KOPT-K1 (cell line): ENCODE measurements around the gene UBE3B.

Source experiments
- H3K27ac ChIP-seq: fragments of 200-600 bp; sonication (generic); 2 replicates; pipeline ENCODE4 v1.5.1; 2016; ENCODE audit warnings: antibody characterized with exemption, mild to moderate bottlenecking, low read depth, low read length; ENCODE audit not compliant: poor library complexity, severe bottlenecking
- H3K36me3 ChIP-seq: fragments of 200-600 bp; sonication (generic); 2 replicates; pipeline ENCODE4 v1.5.1; 2017; ENCODE audit warnings: antibody characterized with exemption, mild to moderate bottlenecking, low read length, moderate library complexity; ENCODE audit not compliant: insufficient read depth
- H3K9me3 ChIP-seq: fragments of 200-600 bp; sonication (generic); 2 replicates; pipeline ENCODE4 v1.5.1; 2017; ENCODE audit warnings: antibody characterized with exemption, low read length, mild to moderate bottlenecking; ENCODE audit not compliant: insufficient read depth, poor library complexity, severe bottlenecking

UBE3B gene

DNA sequence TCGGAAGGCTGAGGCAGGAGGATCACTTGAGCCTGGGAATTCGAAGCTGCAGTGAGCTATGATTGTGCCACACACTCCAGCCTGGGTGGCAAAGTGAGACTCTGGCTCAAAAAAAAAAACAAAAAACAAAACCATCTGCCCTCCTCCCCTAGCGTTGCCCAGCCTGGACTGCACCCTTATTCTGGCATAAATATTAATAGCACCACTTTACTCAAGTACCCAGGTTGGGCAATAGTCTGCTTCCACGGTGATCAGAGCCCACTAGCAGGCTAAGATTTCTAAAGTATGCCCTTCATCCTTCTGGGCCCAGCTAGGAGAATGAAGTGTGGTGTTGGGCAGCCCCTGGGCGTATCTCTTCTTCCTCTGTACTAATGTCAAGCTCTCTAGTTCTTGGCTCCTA is 33.6 kb upstream of the UBE3B start:
- H3K36me3 ChIP-seq: peaks cover 35% of the 10 kb centered on the region
- no peaks in the 10 kb centered on the region for H3K9me3 ChIP-seq
- no peak overlapping the region for H3K27ac ChIP-seq

DNA sequence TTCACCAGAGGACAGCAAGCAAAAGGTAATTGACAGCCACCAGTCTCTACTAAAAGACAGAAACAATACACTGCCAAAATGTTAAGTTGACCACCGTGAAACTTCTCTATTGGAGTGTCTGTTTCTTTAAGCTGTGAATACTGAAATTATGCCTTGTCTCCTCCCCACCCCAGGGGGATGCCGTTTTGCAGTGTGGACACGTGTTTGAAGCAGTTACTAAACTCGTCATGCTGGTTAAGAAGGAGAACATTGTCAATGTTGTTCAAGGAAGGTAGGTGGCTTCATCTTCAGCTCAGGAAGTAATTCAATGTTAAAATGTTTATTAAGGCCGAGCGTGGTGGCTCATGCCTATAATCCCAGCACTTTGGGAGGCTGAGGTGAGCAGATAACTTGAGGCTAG is 33.2 kb upstream of the UBE3B start:
- Histone ChIP-seq H3K9me3 (no peaks in the 10 kb centered on the region), H3K36me3 (peaks cover 39% of the 10 kb centered on the region), H3K27ac (no peak overlapping the region)

DNA sequence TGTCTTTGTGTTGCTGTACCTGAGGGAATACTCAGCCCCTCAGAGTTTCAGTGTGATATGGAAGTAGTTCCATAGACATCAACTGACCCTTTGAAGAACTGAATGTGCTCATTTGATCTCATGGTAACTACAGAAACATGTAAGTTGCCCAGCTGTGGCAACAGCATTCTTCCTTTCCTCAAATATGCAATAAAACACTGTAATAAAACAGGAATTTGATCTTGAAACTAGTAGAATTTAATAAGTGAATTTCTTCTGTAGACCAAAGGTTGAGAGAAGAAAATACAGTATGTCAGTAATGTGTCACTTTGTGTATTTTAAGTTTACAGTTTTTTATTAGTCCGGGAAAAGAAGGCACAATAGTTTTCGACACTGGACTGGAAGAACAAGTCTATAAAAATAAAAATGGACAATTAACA is 32.2 kb upstream of the UBE3B start:
- Histone ChIP-seq H3K9me3 (no peaks in the 10 kb centered on the region), H3K27ac (no peak overlapping the region), H3K36me3 (peaks cover 47% of the 10 kb centered on the region)

DNA sequence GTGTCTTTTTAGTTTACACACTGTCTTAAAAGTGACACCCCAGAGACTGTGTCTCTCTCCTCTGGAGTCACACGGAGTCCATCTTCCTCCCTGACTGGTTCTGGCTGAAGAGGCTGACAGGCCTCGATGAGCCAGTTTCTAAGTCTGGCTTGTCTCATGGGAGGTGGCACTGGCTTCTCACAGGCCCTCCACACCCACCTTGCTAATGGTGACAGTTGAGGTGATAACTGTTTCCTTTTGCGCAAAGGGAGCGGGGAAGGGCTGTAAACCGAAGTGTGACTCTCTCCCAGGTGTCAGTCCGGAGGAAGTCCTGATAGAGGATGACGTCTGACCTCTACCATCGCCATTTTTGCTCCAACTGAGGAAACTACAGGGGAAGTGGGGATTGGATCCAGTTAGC is 30.6 kb upstream of the UBE3B start:
- Histone ChIP-seq H3K9me3 (no peaks in the 10 kb centered on the region), H3K27ac (no peak overlapping the region), H3K36me3 (peaks cover 64% of the 10 kb centered on the region)

DNA sequence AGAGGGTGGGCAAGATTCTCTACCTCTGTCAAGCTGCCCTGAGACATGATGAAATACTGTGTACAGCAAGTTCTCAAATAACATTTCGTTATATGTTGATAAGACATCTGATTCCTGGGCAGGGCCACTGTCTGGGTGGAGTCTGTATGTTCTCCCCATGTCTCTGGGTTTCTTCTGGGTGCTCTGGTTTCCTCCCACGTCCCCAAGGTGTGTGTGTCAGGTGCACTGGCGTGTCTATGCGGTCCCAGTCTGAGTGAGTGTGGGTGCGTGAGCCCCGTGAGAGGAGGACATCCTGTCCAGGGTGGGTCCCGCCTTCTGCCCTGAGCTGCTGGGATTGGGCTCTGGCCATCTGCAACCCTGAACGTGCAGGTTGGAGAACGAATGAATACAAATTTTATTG is 30.0 kb upstream of the UBE3B start:
- Histone ChIP-seq H3K9me3 (no peaks in the 10 kb centered on the region), H3K36me3 (peaks cover 70% of the 10 kb centered on the region), H3K27ac (no peak overlapping the region)

DNA sequence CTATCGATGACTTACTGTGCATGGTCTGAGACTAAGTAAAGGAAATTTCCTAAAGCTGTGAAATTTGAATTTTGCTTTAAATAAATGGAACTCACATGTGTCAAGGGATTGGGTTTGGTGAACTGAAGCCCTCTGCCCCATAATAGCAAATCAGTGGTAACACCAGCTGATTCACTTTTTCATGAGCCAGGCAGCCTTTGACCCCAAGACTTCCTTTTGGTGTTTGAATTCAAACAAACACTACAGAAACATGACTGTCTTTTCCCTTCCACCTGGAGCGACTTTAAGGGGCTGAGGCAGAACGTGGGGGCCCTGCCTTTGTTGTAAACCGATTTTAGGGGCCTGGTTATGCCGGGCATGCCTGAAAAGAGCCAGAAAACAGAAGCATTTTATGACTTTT is 29.2 kb upstream of the UBE3B start:
- Histone ChIP-seq H3K9me3 (no peaks in the 10 kb centered on the region), H3K27ac (no peak overlapping the region), H3K36me3 (peaks cover 78% of the 10 kb centered on the region)

DNA sequence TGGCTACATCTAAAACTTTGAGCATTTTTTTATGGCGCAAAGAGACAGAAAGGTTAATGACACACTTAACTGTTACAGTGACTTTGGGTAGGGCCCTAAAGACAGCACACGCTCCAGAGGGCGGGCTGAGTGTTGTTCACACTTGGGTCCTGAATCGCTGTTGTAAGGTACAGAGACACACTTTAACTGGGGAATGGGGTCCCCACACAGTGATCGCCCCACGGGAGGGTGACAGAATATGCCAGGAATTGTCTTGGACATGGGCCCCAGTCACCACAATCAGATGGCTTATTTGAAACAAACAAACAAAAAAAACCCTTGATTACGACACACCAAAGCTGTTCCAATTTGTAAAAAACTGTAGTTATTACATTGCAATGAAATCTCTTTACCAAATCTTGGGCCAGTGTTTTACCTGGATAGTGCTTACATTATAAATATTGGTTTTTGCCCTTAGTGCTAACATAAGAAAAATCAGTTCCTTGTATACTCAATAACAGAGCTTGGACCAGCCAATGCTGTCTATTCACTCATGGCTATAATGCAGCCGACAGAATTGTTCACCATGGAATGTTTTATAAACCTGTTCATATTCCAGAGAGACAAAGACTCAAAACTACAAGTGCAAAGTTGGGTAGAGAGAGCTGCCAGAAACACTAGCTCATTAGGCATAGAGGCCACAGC is 28.6 kb upstream of the UBE3B start:
- H3K27ac ChIP-seq: no peak overlapping the region
- peaks cover 84% of the 10 kb centered on the region for H3K36me3 ChIP-seq
- H3K9me3 ChIP-seq: no peaks in the 10 kb centered on the region

DNA sequence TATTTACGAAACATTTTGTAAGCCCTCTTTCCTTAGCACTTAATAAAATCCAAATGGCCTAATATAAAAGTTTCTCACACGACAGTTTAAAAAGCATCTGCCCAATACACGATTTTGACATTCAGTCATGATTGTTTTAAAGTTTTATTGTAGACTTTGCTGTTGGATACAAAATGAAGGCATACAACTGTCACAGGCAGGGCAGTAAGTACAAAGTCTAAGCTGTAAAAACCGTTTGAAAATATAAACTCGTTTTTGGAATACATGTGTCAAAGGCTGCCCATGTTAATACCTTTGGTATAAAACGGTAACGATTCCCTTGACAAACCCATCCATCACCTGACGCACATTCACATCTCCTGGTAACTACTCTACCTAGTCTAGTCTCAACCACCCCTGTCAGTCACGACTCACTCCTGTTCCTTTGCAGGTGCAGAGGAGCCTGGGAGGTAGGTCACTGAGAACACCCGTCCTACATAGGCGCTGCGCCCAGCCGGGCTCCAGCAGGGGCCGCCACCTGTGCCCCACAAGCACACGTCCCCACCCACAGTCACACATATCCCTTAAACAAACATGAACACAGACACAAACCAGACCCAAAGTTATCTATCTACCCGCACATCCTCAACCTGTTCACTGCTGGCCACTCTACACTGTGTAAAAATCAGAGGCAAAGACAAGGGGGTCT is 27.4 kb upstream of the UBE3B start:
- peaks cover 86% of the 10 kb centered on the region for H3K36me3 ChIP-seq
- no peaks in the 10 kb centered on the region for H3K9me3 ChIP-seq
- no peak overlapping the region for H3K27ac ChIP-seq

DNA sequence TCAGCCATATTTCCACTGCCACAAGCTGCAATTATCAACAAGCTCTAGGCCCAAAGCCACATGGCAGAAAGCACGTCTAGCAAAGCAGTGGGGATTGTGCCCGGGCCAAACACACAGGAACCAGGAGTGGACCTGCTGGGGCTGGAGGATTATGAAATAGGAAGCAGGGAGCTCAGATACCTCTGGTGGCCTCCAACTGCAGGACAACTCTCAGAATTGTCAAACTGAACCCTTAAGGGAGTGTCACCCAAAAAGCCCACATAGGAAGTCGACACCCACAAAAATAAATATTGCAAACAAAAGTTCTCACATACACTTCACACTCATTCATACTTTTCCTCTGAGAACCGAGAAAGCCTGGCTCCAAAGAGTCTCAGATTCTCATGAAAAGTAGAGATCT is 26.5 kb upstream of the UBE3B start:
- no peaks in the 10 kb centered on the region for H3K9me3 ChIP-seq
- no peak overlapping the region for H3K27ac ChIP-seq
- H3K36me3 ChIP-seq: peaks cover 92% of the 10 kb centered on the region

DNA sequence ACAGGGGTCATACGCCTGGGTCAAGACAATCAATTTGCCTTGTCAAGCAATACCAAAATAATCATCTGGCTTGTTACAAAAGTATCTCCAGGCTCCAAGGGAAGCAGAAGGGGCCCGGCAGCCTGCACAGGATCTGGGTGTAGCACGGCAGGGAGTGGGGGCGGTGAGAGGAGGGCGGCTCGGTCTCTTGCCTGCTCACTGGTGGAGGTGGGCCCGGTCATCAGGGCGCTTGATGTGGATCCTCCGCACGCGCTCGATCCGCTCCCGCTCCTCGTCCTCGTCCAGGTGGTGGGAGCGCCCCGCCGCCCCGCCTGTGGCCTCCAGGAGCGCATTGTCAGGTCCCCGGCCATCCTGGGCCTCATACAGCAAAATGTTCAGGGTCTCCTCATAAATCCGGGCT is 26.0 kb upstream of the UBE3B start:
- Histone ChIP-seq H3K9me3 (no peaks in the 10 kb centered on the region), H3K36me3 (peaks cover 96% of the 10 kb centered on the region), H3K27ac (no peak overlapping the region)

DNA sequence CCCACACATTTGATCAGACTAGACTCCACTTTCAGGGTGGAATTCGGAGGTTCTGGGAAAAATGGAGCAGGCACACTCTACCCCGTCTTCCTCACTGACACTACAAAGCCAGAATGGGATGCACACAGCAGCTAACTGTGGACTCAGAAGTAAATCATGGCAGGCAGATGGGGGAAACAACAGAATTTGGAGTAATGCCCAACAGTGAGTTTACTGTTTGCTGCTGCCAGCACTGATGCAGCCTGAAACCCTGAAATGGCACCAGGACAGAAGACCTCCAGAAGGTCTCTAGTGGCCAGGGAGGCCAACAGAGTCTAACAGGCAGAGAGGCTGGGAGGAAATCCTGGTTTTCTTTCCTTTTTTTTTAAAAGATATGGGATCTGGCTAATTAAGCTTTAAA is 24.9 kb upstream of the UBE3B start:
- Histone ChIP-seq H3K9me3 (no peaks in the 10 kb centered on the region), H3K27ac (no peak overlapping the region), H3K36me3 (peaks cover 98% of the 10 kb centered on the region)

DNA sequence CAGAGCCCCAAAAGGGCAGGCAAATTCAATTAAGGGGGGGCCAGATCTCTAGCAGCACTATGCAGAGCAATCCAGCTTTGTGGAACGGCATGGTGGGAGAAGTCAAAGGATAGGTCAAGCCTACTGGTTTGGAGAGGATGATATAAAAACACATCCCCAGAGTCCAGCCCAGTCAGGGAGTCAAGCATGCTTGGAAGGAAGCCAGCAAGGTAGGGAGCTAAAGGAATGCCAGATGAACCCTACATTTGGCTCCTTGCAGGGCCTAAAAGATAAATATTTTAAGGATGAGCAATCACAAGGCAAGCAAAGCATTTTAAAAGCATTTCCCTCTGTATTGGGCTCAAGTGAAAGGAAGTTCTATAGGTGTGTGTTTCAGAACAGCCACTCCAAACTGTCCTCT is 21.7 kb upstream of the UBE3B start:
- H3K9me3 ChIP-seq: no peaks in the 10 kb centered on the region
- H3K27ac ChIP-seq: no peak overlapping the region
- H3K36me3 ChIP-seq: peaks cover 100% of the 10 kb centered on the region

DNA sequence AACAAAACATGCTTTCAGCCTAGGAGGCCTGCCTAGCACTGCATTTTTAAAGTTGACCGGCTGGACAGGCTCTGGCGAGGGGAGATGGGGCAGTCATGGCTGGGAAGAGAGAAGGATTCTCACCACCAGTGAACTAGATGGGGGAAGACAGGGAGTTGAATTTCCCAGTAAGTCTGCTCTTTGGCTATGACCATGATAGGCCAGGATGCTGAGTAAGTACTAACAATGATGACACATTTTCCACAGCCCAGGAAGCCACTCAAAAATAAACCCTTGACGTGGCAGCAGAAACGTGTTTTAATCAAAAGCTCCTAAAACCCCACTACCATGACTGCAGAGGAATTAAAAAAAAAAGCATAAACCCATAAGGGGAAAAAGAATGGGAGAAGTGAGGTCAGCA is 19.3 kb upstream of the UBE3B start:
- Histone ChIP-seq H3K36me3 (peaks cover 78% of the 10 kb centered on the region), H3K9me3 (no peaks in the 10 kb centered on the region), H3K27ac (no peak overlapping the region)

DNA sequence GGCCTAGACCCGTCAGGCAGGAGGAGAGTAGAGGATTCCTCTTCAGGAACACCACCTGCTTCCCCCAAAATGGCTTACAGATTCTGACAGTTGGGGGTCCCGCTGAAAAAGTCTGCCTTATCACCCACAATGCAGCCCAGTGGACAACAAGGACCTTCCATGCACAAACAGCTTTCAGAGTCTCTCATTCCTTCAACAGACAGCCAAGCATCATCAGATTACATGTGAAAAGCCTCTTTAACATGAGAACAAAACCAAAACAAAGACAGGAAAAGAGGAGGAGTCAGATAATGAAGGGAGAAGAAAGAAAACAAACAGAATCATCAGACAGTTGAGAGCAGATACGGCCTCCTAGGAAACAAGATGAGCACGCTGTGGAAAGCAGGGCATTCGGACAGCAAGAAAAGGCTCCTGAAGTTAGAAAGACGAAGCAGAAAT is 18.6 kb upstream of the UBE3B start:
- Histone ChIP-seq H3K36me3 (peaks cover 77% of the 10 kb centered on the region), H3K9me3 (no peaks in the 10 kb centered on the region), H3K27ac (no peak overlapping the region)

DNA sequence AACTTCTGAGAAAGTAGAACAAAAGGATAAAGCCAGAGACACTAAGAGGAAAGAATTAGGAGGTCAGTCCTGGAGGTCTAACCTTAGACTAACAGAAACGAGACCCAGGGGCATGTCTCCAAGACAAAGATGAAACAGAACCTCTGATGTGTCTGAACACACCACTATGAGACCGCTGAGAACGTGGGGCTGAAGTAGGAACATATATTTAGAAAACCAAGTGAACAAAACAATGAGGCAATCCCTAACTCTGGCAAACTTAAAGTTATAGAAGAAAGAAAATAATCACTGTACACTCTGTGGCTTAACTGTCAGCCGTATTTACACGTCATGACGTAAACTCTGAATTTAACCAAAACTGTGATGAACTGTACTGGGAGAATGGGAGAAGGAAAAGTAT is 18.2 kb upstream of the UBE3B start:
- H3K27ac ChIP-seq: no peak overlapping the region
- H3K9me3 ChIP-seq: no peaks in the 10 kb centered on the region
- peaks cover 75% of the 10 kb centered on the region for H3K36me3 ChIP-seq

DNA sequence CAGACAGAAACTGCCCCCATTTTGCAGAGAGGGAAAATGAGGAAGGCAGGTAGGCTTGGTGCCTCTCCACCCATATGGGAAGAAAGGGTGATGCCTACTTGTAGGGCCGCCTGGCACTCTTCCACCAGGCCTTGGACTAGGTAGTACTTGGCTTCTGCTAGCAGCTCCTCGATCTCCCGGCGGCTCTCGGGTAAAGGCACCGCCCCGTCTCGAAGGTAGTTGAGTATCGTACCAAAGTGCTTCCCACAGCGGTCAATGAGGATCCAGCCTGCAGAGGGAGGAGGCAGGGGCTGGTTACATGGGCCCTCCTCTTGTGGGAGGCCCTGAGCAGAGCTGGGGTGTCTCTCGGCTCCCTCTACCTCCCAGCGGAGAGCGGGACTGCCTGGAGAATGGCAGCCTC is 16.9 kb upstream of the UBE3B start:
- H3K36me3 ChIP-seq: peaks cover 75% of the 10 kb centered on the region
- H3K27ac ChIP-seq: no peak overlapping the region
- no peaks in the 10 kb centered on the region for H3K9me3 ChIP-seq
